Gastrocnemius medialis (tissue), 4 donors: Measurements from ENCODE around the gene RIPOR3. TPM values are rescaled to one million over a fixed set of nuclear protein-coding genes. Genes with fewer than 3 reads are reported as not detected.

Experiments used
- ATAC-seq, 2 donors: fragments of 150-250 bp; one replicate each; pipeline ENCODE4 v1.9.1; 2016
- DNase-seq, 2 donors: peaks; one replicate each; pipeline ENCODE4 v3.0.0-alpha.2; 2019
- H3K27ac ChIP-seq, 4 donors: fragments of 200-600 bp; sonication (generic); 1 replicate in 1 of 4; 2 replicates in 3 of 4; pipeline ENCODE4 v1.5.1; 2016 to 2018; ENCODE audit warnings: mild to moderate bottlenecking in 2 of 4, moderate library complexity in 1 of 4
- H3K27me3 ChIP-seq, 3 donors: fragments of 200-600 bp; sonication (generic) in 2 of 3; 1 replicate in 1 of 3; 2 replicates in 2 of 3; pipeline versions ENCODE4 v1.5.1 to v1.6.0; 2016 to 2019; ENCODE audit warnings: mild to moderate bottlenecking in 1 of 3, moderate library complexity in 1 of 3
- H3K36me3 ChIP-seq, 2 donors: fragments of 200-600 bp; sonication (generic) in 1 of 2; one replicate each; pipeline ENCODE4 v1.5.1; 2017 to 2018
- H3K4me1 ChIP-seq, 2 donors: fragments of 200-600 bp; sonication (generic) in 1 of 2; one replicate each; pipeline ENCODE4 v1.5.1; 2016 to 2017; ENCODE audit warnings: mild to moderate bottlenecking in 2 of 2
- H3K4me3 ChIP-seq, 4 donors: fragments of 200-600 bp; sonication (generic) in 3 of 4; 1 replicate in 1 of 4; 2 replicates in 3 of 4; pipeline ENCODE4 v1.5.1; 2016 to 2019; ENCODE audit warnings: mild to moderate bottlenecking in 2 of 4
- H3K9me3 ChIP-seq, 3 donors: fragments of 200-600 bp; sonication (generic) in 2 of 3; 1 replicate in 1 of 3; 2 replicates in 2 of 3; pipeline ENCODE4 v1.5.1; 2016 to 2019
- POLR2A ChIP-seq, 2 donors: fragments of 450-650 bp; IDR thresholded peaks; one replicate each; pipeline ENCODE4 v1.6.1; 2017; ENCODE audit warnings: antibody characterized with exemption in 2 of 2, mild to moderate bottlenecking in 2 of 2, moderate library complexity in 2 of 2
- in situ Hi-C, 4 donors: fragments of 200-750 bp; cut with MboI; loops; one replicate each; pipeline versions ENCODE4 v1.15.0 to v1.8.0; 2017; ENCODE audit warnings: low sequenced_read_pairs in 4 of 4
- intact Hi-C: fragments of 100-400 bp; cut with DNase I; formaldehyde crosslinking; loops from one replicate; pipeline ENCODE4 v1.15.1; 2023; ENCODE audit warnings: low total_unique reads
- total RNA-seq, 4 donors: library from RNA; depleted of rRNA; stranded (reverse); fragments of >200 nt; gene quantifications; one replicate each; pipeline versions ENCODE4 v1.1.0 to v1.2.3, GENCODE V29; 2016
- TF ChIP-seq, protein P1 (sequence below), 5 experiments: fragments of 450-650 bp in 3 of 5; fragments of 200-600 bp in 2 of 5; sonication (generic) in 2 of 5; IDR thresholded peaks in 4 of 5; conservative IDR thresholded peaks in 1 of 5; 1 replicate in 4 of 5; 2 replicates in 1 of 5; pipeline ENCODE4 v1.5.1; 2016 to 2019; ENCODE audit warnings: antibody characterized with exemption in 5 of 5, mild to moderate bottlenecking in 3 of 5, moderate library complexity in 3 of 5

The RIPOR3 gene
- total RNA-seq, 4 donors from 2014 or later, result 5.3 to 12.5 (median 8.2) TPM

DNA sequence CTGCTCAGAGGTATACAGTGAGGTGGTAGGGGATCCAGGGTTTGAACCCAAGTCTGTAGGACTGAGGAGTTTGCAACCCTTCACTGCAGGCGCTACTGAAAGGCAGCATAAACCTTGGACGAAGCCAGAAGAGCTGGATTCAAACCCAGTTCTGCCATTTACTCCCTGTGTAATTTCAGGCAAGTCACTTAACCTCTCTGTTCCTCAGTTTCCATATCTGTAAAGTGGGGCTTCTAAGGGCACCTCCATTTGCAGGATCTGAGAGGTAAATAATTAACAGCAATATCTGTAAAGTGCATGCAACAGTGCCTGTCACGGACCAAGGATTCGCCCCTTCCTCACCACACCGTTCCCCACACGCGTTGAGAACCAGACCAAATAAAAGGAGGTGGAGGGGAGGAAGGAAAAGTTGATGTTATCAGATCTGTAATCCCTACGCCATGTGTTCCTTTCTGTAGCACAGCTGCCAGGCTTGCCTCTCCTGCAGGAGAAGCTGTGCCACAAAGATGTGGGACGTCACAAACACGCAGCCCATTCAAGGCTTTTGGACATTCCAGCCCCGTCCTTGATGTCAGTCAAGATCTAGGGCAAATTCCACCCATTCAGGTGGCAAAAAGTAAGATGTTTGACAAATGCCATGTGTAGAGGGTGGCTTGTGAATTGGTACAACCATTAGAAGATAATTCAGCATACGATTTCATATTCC is 9.8 kb downstream of the RIPOR3 start:
- Histone ChIP-seq H3K9me3 (no peaks in the 10 kb centered on the region), H3K4me1 (peaks cover 10 to 11% of the 10 kb centered on the region in 2 donors), H3K27me3 (no peaks in the 10 kb centered on the region), H3K4me3 (no peak overlapping the region), H3K27ac (no peak overlapping the region), H3K36me3 (no peaks in the 10 kb centered on the region)
- ATAC-seq (no peak), DNase-seq (no peak)
- intact Hi-C loops (no loop called here), in situ Hi-C loops (no loop called here)
- TF ChIP-seq, protein P1, sequence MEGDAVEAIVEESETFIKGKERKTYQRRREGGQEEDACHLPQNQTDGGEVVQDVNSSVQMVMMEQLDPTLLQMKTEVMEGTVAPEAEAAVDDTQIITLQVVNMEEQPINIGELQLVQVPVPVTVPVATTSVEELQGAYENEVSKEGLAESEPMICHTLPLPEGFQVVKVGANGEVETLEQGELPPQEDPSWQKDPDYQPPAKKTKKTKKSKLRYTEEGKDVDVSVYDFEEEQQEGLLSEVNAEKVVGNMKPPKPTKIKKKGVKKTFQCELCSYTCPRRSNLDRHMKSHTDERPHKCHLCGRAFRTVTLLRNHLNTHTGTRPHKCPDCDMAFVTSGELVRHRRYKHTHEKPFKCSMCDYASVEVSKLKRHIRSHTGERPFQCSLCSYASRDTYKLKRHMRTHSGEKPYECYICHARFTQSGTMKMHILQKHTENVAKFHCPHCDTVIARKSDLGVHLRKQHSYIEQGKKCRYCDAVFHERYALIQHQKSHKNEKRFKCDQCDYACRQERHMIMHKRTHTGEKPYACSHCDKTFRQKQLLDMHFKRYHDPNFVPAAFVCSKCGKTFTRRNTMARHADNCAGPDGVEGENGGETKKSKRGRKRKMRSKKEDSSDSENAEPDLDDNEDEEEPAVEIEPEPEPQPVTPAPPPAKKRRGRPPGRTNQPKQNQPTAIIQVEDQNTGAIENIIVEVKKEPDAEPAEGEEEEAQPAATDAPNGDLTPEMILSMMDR (IDR thresholded peaks at IDR 0.05 in 4 of 5, conservative IDR thresholded peaks at IDR 0.05 in 1 of 5), result no peak
- no peak for TF ChIP-seq POLR2A (IDR thresholded peaks at IDR 0.05)

DNA sequence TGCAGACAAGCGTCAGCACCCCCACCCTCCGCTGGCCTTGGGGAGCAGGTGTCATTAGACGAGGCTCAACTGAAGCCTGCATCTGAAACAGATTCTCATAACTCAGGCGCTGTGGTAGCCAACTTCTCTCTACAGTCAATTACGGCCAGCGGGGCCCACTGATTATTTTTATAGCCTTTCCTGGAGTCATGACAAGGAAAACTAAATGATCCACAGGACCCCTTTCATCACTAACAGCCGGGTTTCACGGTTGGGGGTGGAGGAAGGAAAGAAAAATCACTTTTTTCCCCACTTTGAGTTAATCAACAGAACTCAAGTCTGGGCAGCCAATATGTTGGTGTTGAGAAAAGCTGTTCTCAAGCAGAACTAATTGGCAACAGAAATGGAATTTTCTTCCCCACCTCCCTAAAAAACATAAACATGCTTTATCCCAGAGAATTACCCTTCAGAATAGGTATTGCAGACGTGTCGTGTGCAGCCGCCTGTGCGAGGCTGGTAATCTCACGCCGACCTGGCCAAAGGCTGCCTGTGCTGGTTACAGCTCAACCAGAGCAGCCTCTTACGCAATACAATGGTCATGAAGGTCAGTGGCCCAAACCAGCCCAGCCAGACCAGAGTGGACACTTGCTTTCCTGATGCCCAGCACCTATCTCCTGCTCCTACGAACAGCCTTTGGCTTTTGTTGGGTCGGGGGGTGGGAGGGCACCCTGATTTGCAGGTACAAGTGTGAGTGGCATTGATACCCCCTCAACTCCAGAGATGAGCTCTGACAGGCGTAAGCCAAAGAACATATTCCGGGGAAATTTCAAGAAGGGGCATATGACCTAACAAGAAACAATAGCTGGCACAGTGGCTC is 11.0 kb downstream of the RIPOR3 start:
- intact Hi-C loops, result no loop called here
- H3K9me3 ChIP-seq, result no peaks in the 10 kb centered on the region
- peak; percentile 59 to 72 for DNase-seq
- TF ChIP-seq POLR2A (IDR thresholded peaks at IDR 0.05), result no peak
- TF ChIP-seq, protein P1 (IDR thresholded peaks at IDR 0.05 in 4 of 5, conservative IDR thresholded peaks at IDR 0.05 in 1 of 5), result no peak
- peaks cover 10 to 11% of the 10 kb centered on the region in 2 donors for H3K4me1 ChIP-seq
- H3K27me3 ChIP-seq, result no peaks in the 10 kb centered on the region
- in situ Hi-C loops, result no loop called here
- H3K4me3 ChIP-seq, result no peak overlapping the region
- no peaks in the 10 kb centered on the region for H3K36me3 ChIP-seq
- H3K27ac ChIP-seq, result peak overlapping the region; percentile 32 to 49 (median 38)
- ATAC-seq, result peak; percentile 94 to 95

DNA sequence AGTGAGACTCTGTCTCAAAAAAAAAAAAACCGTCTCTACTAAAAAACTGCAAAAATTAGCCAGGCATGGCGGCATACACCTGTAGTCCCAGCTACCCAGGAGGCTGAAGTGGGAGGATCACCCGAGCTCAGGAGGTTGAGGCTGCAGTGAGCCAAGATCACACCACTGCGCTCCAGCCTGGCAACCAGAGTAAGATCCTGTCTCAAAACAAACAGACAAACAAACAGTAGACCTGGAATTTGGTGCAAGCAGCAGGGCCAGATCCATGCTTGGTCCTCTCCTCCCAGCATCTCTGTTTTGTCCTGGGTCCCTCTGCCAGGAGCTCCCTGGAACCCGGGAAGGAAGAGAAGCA is 11.6 kb downstream of the RIPOR3 start:
- intact Hi-C loops, result no loop called here
- Histone ChIP-seq H3K27ac (peak overlapping the region; percentile 32 to 49 (median 38)), H3K36me3 (no peaks in the 10 kb centered on the region), H3K9me3 (no peaks in the 10 kb centered on the region), H3K4me1 (peaks cover 10 to 11% of the 10 kb centered on the region in 2 donors), H3K4me3 (no peak overlapping the region), H3K27me3 (no peaks in the 10 kb centered on the region)
- no peak for ATAC-seq
- DNase-seq, result no peak
- TF ChIP-seq POLR2A (IDR thresholded peaks at IDR 0.05), result no peak
- TF ChIP-seq, protein P1 (IDR thresholded peaks at IDR 0.05 in 4 of 5, conservative IDR thresholded peaks at IDR 0.05 in 1 of 5), result no peak
- in situ Hi-C loops, result no loop called here

DNA sequence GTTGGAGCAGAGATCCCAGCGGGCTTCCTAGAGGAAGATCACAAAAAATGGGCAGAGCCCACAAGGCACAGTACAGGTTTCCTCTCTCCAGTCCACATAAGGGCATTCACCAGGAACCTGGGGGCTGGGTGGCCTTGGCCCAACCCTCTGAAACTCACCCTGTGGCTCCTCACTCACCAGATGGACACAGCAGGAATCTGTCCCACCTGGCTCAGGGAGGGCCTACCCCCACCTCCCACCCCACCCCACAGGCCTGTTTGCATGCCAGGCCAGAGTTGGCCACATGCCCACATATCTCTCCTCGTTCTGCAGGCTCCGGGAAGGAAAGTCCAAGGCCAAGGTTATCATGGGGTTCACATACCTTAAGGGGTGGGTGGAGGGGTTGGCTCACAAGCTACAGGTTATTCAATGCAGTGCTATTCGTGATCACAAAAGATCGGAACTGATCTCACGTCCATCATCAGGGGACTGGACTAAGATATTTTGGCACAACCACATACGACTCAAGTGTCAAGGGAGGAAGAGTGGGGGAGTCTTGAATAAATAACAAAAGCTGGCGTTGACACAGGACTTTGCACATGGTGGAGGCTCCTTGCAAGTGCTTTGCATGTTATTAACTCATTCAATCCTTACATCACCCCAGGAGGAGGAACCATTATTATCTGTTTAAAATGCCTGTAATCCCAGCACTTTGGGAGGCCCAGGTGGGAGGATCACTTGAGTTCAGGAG is 13.0 kb downstream of the RIPOR3 start:
- H3K27ac ChIP-seq, result peak overlapping the region; percentile 5 to 29 (median 24)
- DNase-seq (no peak), ATAC-seq (no peak)
- intact Hi-C loops, result no loop called here
- TF ChIP-seq, protein P1 (IDR thresholded peaks at IDR 0.05 in 4 of 5, conservative IDR thresholded peaks at IDR 0.05 in 1 of 5), result no peak
- TF ChIP-seq POLR2A (IDR thresholded peaks at IDR 0.05), result no peak
- H3K4me3 ChIP-seq, result no peak overlapping the region
- peaks cover 10 to 11% of the 10 kb centered on the region in 2 donors for H3K4me1 ChIP-seq
- H3K27me3 ChIP-seq, result no peaks in the 10 kb centered on the region
- no peaks in the 10 kb centered on the region for H3K36me3 ChIP-seq
- in situ Hi-C loops, result no loop called here
- no peaks in the 10 kb centered on the region for H3K9me3 ChIP-seq
